Left lung (tissue), 10 donors: ENCODE data around the gene MYO15A. TPM values are rescaled to one million over a fixed set of nuclear protein-coding genes. Genes with fewer than 3 reads are reported as not detected.

Source experiments
- ATAC-seq: fragments of 200-7000 bp; cut with Tn5 transposase; one replicate; pipeline ENCODE4 v1.9.1; 2020; ENCODE audit warnings: moderate library complexity
- DNase-seq, 4 donors: peaks; one replicate each; pipeline ENCODE4 v3.0.0-alpha.2; 2013 to 2020
- H3K27ac ChIP-seq, 2 donors: fragments of 200-600 bp; sonication (generic) in 1 of 2; one replicate each; pipeline versions ENCODE4 v1.5.0 to v1.8.0; 2020 to 2021
- H3K27me3 ChIP-seq, 2 donors: fragments of 200-600 bp; sonication (generic) in 1 of 2; one replicate each; pipeline versions ENCODE4 v1.5.0 to v1.8.0; 2020 to 2021
- H3K36me3 ChIP-seq, 2 donors: fragments of 200-600 bp; sonication (generic) in 1 of 2; one replicate each; pipeline versions ENCODE4 v1.5.0 to v1.8.0; 2020 to 2021
- H3K4me1 ChIP-seq, 2 donors: fragments of 200-600 bp; one replicate each; pipeline ENCODE4 v1.8.0; 2021
- H3K4me3 ChIP-seq, 2 donors: fragments of 200-600 bp; sonication (generic) in 1 of 2; one replicate each; pipeline versions ENCODE4 v1.5.0 to v1.8.0; 2020 to 2021; ENCODE audit warnings: mild to moderate bottlenecking in 1 of 2
- H3K9me3 ChIP-seq, 2 donors: fragments of 200-600 bp; sonication (generic) in 1 of 2; one replicate each; pipeline versions ENCODE4 v1.5.0 to v1.8.0; 2020 to 2021
- intact Hi-C, 2 donors: fragments of 100-400 bp; cut with DNase I; formaldehyde crosslinking; loops; one replicate each; pipeline versions ENCODE4 v1.11.2 to v1.14.2; 2022
- polyA plus RNA-seq, 6 donors: library from polyadenylated mRNA; unstranded; fragments of 120-200 nt; gene quantifications; one replicate each; pipeline ENCODE4 v1.2.1, GENCODE V29; 2013; ENCODE audit not compliant: insufficient read length in 6 of 6
- total RNA-seq, 2 donors: library from RNA; stranded (reverse); fragmentation: NEBNext Ultra II Directional; extraction: Animal tissue kit (Norgen Biotek cat#: 25700); gene quantifications; one replicate each; pipeline ENCODE4 v1.2.1, GENCODE V29; 2021
- TF ChIP-seq, protein P1 (sequence below), 2 donors: fragments of 200-600 bp; sonication (generic) in 1 of 2; IDR thresholded peaks; one replicate each; pipeline versions ENCODE4 v1.5.0 to v1.8.0; 2021; ENCODE audit warnings: antibody characterized with exemption in 2 of 2
- donor health status: DM: no; HTN: yes; CAD: no.
- donor health status: DM: no; HTN: no; CAD: no.

MYO15A gene
- total and polyA plus RNA-seq, 8 donors, result 1.3 to 3.2 (median 2.6) TPM

DNA sequence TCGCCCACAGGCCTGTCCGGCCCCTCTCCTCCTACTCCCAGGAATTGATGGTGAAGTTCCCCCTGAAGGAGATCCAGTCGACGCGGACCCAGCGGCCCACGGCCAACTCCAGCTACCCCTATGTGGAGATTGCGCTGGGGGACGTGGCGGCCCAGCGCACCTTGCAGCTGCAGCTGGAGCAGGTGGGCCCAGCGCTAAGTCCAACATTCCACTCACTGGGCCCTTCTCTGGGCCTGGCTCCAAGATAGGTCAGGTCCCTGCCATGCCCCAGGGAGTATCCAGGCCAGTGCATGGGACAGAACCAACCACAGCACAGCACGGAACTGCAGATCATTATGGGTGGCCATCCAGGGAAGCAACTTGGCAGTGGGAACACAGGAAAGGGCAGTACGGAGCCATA lies 65.2 kb downstream of the MYO15A start:
- TF ChIP-seq, protein P1, sequence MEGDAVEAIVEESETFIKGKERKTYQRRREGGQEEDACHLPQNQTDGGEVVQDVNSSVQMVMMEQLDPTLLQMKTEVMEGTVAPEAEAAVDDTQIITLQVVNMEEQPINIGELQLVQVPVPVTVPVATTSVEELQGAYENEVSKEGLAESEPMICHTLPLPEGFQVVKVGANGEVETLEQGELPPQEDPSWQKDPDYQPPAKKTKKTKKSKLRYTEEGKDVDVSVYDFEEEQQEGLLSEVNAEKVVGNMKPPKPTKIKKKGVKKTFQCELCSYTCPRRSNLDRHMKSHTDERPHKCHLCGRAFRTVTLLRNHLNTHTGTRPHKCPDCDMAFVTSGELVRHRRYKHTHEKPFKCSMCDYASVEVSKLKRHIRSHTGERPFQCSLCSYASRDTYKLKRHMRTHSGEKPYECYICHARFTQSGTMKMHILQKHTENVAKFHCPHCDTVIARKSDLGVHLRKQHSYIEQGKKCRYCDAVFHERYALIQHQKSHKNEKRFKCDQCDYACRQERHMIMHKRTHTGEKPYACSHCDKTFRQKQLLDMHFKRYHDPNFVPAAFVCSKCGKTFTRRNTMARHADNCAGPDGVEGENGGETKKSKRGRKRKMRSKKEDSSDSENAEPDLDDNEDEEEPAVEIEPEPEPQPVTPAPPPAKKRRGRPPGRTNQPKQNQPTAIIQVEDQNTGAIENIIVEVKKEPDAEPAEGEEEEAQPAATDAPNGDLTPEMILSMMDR (IDR thresholded peaks at IDR 0.05), result no peak
- H3K4me3 ChIP-seq, result no peak overlapping the region
- no peak overlapping the region for H3K27ac ChIP-seq
- no peaks in the 10 kb centered on the region for H3K9me3 ChIP-seq
- no peak for ATAC-seq
- intact Hi-C loops, result no loop called here
- H3K4me1 ChIP-seq, result no peaks in the 10 kb centered on the region
- DNase-seq, result no peak
- H3K36me3 ChIP-seq, result no peaks in the 10 kb centered on the region
- H3K27me3 ChIP-seq, result no peaks in the 10 kb centered on the region

DNA sequence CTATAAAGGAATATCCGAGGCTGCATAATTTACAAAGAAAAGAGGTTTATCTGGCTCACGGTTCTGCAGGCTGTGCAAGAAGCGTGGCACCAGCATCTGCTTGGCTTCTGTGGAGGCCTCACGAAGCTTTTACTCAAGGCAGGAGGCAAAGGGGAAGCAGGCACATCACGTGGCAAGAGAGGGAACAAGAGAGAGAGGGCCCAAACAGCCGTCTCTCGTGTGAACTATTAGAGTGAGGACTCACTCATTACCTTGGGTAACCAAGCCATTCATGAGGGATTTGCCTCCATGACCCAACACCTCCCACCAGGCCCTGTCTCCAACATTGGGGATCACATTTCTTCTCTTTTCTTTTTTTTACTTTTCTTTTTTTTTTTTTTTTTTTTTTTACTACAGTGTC lies 67.6 kb downstream of the MYO15A start:
- Histone ChIP-seq H3K4me1 (no peaks in the 10 kb centered on the region), H3K36me3 (no peaks in the 10 kb centered on the region), H3K9me3 (no peaks in the 10 kb centered on the region), H3K27me3 (no peaks in the 10 kb centered on the region), H3K27ac (no peak overlapping the region), H3K4me3 (no peak overlapping the region)
- TF ChIP-seq, protein P1 (IDR thresholded peaks at IDR 0.05), result no peak
- intact Hi-C loops, result no loop called here
- DNase-seq (peak in 1 of 4 donors; percentile 66), ATAC-seq (peak; percentile 38)

DNA sequence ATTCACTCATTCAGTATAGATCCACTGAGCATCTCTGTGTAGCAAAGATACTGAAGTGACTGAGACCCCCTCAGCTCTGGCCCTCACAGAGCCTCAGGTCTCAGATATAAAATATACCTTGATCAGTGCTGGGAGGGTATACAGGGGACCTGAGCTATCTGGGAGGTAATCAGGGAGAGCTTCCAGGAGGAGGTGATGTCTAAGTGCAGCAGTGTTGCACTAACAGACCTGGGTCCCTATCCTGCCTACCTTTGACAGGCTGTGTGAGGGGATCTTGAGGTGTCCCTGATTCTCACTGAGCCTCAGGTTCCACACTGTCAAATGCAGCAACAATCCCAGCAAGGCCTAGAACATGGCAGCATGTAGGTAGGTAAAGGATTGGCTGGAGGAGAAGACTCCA lies 68.6 kb downstream of the MYO15A start:
- TF ChIP-seq, protein P1 (IDR thresholded peaks at IDR 0.05), result no peak
- DNase-seq, result no peak

DNA sequence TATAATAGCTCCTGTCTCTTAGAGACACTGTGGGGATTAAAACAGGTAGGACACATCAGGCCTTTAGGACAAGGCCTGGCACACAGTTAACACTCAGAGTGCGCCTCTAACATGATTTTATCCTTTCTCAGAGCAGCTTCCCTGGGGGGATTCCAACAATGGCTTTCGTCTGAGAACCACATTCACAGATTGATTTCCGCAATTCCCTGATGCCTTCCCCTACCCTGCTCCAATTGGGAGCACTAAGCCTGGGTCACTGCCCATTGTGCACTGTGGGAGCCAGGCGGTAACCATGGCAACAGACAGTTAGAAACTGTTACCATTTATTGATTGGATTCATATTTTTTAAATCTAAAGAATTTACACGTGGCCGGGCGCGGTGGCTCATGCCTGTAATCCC lies 69.2 kb downstream of the MYO15A start:
- intact Hi-C loops, result no loop called here
- ATAC-seq (no peak), DNase-seq (no peak)
- Histone ChIP-seq H3K4me1 (peaks cover 0 to 8% of the 10 kb centered on the region in 2 donors), H3K4me3 (no peak overlapping the region), H3K9me3 (no peaks in the 10 kb centered on the region), H3K36me3 (no peaks in the 10 kb centered on the region), H3K27ac (no peak overlapping the region), H3K27me3 (no peaks in the 10 kb centered on the region)
- TF ChIP-seq, protein P1 (IDR thresholded peaks at IDR 0.05), result no peak

More for the DNA sequence above, 68.6 kb downstream of the MYO15A start:
- Histone ChIP-seq H3K36me3 (no peaks in the 10 kb centered on the region), H3K9me3 (no peaks in the 10 kb centered on the region), H3K27ac (no peak overlapping the region), H3K4me3 (no peak overlapping the region), H3K27me3 (no peaks in the 10 kb centered on the region), H3K4me1 (peaks cover 0 to 4% of the 10 kb centered on the region in 2 donors)
- no peak for ATAC-seq
- intact Hi-C loops, result no loop called here

DNA sequence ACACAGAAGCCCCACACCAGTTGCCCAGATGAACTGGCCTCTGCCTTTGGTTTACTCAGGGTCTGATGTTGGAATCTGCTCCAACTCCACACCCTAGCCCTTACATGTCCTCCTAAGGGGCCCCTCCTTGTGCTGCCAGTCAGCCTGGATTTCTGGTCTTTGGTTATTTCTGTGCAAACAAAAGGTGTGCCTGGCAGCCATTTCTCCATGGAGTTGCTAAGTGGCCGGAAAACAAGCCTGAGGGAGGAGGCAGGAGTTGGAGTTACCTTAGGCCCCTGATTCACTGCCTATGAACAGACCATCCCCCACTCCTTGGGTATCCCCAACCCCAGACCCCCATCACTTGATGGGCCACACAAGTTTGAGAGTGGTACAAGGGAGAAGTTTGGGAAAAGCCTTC lies 70.6 kb downstream of the MYO15A start:
- TF ChIP-seq, protein P1 (IDR thresholded peaks at IDR 0.05), result no peak
- no peaks in the 10 kb centered on the region for H3K36me3 ChIP-seq
- peaks cover 0 to 8% of the 10 kb centered on the region in 2 donors for H3K4me1 ChIP-seq
- no peak overlapping the region for H3K4me3 ChIP-seq
- no peaks in the 10 kb centered on the region for H3K27me3 ChIP-seq
- no peak for ATAC-seq
- no peaks in the 10 kb centered on the region for H3K9me3 ChIP-seq
- H3K27ac ChIP-seq, result no peak overlapping the region
- no peak for DNase-seq
- intact Hi-C loops, result no loop called here
